Brain microvascular endothelial cell (primary cell): ENCODE measurements around the gene IL18R1.

Experiments used
- DNase-seq: peaks from one replicate; pipeline ENCODE4 v3.0.0-alpha.2; 2020
- H3K27ac ChIP-seq: fragments of 250-450 bp; sonication (Bioruptor Pico); 2 replicates; pipeline ENCODE4 v1.5.1; 2020; ENCODE audit warnings: mild to moderate bottlenecking, moderate library complexity
- H3K27me3 ChIP-seq: fragments of 250-450 bp; sonication (Bioruptor Pico); replicated peaks from 2 replicates; pipeline ENCODE4 v1.5.1; 2020; ENCODE audit warnings: mild to moderate bottlenecking
- H3K36me3 ChIP-seq: fragments of 250-450 bp; sonication (Bioruptor Pico); replicated peaks from 2 replicates; pipeline ENCODE4 v1.5.1; 2020; ENCODE audit warnings: mild to moderate bottlenecking
- H3K4me3 ChIP-seq: 2 replicates; pipeline ENCODE4 v1.5.1; 2011; ENCODE audit warnings: low read depth, mild to moderate bottlenecking, control low read depth, low read length, moderate library complexity
- CTCF ChIP-seq: IDR thresholded peaks from 2 replicates; pipeline ENCODE4 v1.5.1; 2011; ENCODE audit warnings: low read depth, mild to moderate bottlenecking, moderate library complexity, low read length, control low read depth, inconsistent platforms; ENCODE audit errors: missing control alignments
- in situ Hi-C: cut with HindIII; loops from 2 replicates; pipeline ENCODE4 v1.10.0; 2017; ENCODE audit warnings: low sequenced_read_pairs, low pct_ligation_motif_present

IL18R1 gene

GRCh38 chr2:102435741-102436140 lies 80.1 kb downstream of the IL18R1 start:
- no peak overlapping the region for H3K27ac ChIP-seq
- TF ChIP-seq CTCF, result no peak

GRCh38 chr2:102436323-102436722 lies 80.7 kb downstream of the IL18R1 start:
- Histone ChIP-seq H3K27me3 (no peaks in the 10 kb centered on the region), H3K36me3 (no peaks in the 10 kb centered on the region), H3K4me3 (no peak overlapping the region), H3K27ac (no peak overlapping the region)
- peak; percentile 75 for DNase-seq
- in situ Hi-C loops, result no loop called here
- TF ChIP-seq CTCF, result no peak

More at GRCh38 chr2:102435741-102436140, 80.1 kb downstream of the IL18R1 start:
- H3K27me3 ChIP-seq, result no peaks in the 10 kb centered on the region
- in situ Hi-C loops, result no loop called here
- H3K36me3 ChIP-seq, result no peaks in the 10 kb centered on the region
- H3K4me3 ChIP-seq, result no peak overlapping the region
- DNase-seq, result no peak

- no peak for TF ChIP-seq CTCF
- in situ Hi-C loops, result no loop called here
- Histone ChIP-seq H3K4me3 (no peak overlapping the region), H3K27me3 (no peaks in the 10 kb centered on the region), H3K27ac (no peak overlapping the region), H3K36me3 (no peaks in the 10 kb centered on the region)
- DNase-seq, result no peak
Observed at GRCh38 chr2:102437122-102437521, 81.5 kb downstream of the IL18R1 start.

GRCh38 chr2:102438111-102438510 lies 82.5 kb downstream of the IL18R1 start:
- no peaks in the 10 kb centered on the region for H3K36me3 ChIP-seq

GRCh38 chr2:102438578-102438977 lies 83.0 kb downstream of the IL18R1 start:
- no peak for TF ChIP-seq CTCF
- no peak for DNase-seq
- in situ Hi-C loops, result no loop called here
- H3K27ac ChIP-seq, result no peak overlapping the region
- no peaks in the 10 kb centered on the region for H3K27me3 ChIP-seq
- H3K4me3 ChIP-seq, result no peak overlapping the region
- H3K36me3 ChIP-seq, result no peaks in the 10 kb centered on the region

More at GRCh38 chr2:102438111-102438510, 82.5 kb downstream of the IL18R1 start:
- no peak overlapping the region for H3K27ac ChIP-seq
- TF ChIP-seq CTCF, result no peak
- no peaks in the 10 kb centered on the region for H3K27me3 ChIP-seq
- in situ Hi-C loops, result no loop called here
- H3K4me3 ChIP-seq, result no peak overlapping the region
- no peak for DNase-seq

GRCh38 chr2:102439065-102439695 lies 83.6 kb downstream of the IL18R1 start:
- Histone ChIP-seq H3K27ac (no peak overlapping the region), H3K4me3 (no peak overlapping the region), H3K36me3 (no peaks in the 10 kb centered on the region), H3K27me3 (no peaks in the 10 kb centered on the region)
- peak; percentile 77 for DNase-seq
- in situ Hi-C loops, result no loop called here
- no peak for TF ChIP-seq CTCF
